ENCODE data around the gene PPM1D. TPM values are rescaled to one million over a fixed set of nuclear protein-coding genes. Genes with fewer than 3 reads are reported as not detected.

PPM1D gene
- polyA plus RNA-seq, 1 donor = 11.9 TPM

DNA sequence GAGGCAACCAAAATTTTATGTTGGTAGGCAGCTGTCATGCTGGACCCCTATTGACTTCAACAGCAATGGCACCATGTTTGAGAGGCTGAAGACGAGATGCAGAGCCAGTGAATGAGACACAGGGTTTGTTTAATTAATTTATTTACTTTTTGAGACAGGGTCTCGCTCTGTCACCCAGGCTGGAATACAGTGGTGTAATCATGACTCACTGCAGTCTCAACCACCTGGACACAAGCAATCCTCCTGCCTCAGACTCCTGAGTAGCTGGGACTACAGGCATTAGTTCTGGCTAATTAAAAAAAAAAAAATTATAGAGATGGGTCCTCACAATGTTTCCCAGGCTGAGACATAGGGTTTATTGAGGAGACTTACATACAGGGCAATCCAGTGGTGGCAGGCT, 36.2 kb upstream of the PPM1D start:
- Histone ChIP-seq H3K9me3 (ENCODE audit: control insufficient read depth, low read depth, low read length) (no peaks in the 10 kb centered on the region), H3K4me1 (ENCODE audit: control insufficient read depth, insufficient read depth, low read length) (no peaks in the 10 kb centered on the region), H3K27ac (ENCODE audit: low read length) (no peak overlapping the region), H3K36me3 (ENCODE audit: control insufficient read depth, insufficient read depth, low read length) (no peaks in the 10 kb centered on the region), H3K4me3 (ENCODE audit: low read length) (no peak overlapping the region), H3K27me3 (ENCODE audit: control insufficient read depth, insufficient read depth, low read length) (no peaks in the 10 kb centered on the region)
- no peak for DNase-seq
- WGBS (ENCODE audit: insufficient coverage, low lambda C conversion rate) = no CpG with 5 or more reads among the region's 2 CpGs

DNA sequence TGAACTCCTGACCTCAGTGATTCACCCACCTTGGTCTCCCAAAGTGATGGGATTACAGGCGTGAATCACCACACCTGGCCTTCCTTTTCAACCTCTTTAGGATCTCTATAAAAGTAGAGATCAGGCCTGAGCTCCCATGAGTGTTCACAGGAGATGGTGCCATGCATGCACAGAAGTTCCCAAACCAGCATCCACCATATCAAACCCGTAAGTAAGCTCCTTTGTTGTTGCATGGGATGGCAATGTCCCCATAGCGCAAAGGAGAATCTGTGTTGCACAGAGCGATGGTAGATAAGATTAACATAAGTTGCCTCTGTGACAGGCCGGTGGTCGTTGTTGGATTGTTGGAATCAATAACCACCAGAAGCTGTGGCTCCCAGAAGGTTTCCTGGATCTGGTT, 34.8 kb upstream of the PPM1D start:
- H3K27me3 ChIP-seq (ENCODE audit: control insufficient read depth, insufficient read depth, low read length) = no peaks in the 10 kb centered on the region
- H3K36me3 ChIP-seq (ENCODE audit: control insufficient read depth, insufficient read depth, low read length) = no peaks in the 10 kb centered on the region
- H3K4me1 ChIP-seq (ENCODE audit: control insufficient read depth, insufficient read depth, low read length) = no peaks in the 10 kb centered on the region
- DNase-seq = no peak
- no CpG with 5 or more reads among the region's 6 CpGs for WGBS (ENCODE audit: insufficient coverage, low lambda C conversion rate)
- H3K4me3 ChIP-seq (ENCODE audit: low read length) = no peak overlapping the region
- no peaks in the 10 kb centered on the region for H3K9me3 ChIP-seq (ENCODE audit: control insufficient read depth, low read depth, low read length)
- H3K27ac ChIP-seq (ENCODE audit: low read length) = no peak overlapping the region

DNA sequence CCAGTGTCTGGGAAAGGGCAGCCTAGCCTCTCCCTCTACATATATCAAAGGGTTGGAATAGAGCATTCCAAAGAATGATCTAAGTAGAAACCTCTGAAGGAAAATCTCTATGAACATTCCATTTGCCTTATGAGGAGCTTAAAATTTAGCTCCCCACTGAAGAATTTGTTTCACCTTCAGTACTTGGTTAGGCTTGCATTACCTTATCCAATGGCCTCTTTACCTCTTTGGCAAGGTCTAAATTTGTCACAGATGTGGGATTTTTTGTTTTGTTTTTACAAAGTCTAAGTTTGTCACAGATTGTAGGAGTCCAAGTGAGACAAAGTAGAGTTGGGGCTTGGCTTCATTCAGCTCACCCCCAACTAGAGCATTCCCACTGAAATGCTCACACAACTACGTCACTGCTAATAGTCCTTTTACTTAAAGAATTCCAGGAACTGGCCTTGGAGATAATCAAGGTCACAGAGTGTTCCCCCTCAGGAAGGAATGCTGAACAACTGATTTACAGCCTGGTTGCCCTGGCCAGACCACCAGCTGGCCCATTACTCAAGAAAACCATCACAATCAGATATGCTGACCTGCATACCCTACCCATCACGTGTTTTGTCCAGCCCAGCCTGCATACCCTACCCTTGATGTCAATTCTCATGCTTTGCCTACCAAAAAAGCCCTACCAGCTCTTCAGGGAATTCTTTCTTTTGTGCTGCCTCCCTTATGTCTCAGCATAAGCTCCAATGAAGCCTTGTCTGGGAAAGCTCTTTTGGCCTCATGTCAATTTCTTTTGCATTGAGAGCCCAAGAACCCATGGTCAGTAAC, 26.5 kb upstream of the PPM1D start:
- DNase-seq = no peak
- Histone ChIP-seq H3K9me3 (ENCODE audit: control insufficient read depth, low read depth, low read length) (no peaks in the 10 kb centered on the region), H3K4me1 (ENCODE audit: control insufficient read depth, insufficient read depth, low read length) (no peaks in the 10 kb centered on the region), H3K27me3 (ENCODE audit: control insufficient read depth, insufficient read depth, low read length) (no peaks in the 10 kb centered on the region), H3K27ac (ENCODE audit: low read length) (no peak overlapping the region), H3K4me3 (ENCODE audit: low read length) (no peak overlapping the region), H3K36me3 (ENCODE audit: control insufficient read depth, insufficient read depth, low read length) (no peaks in the 10 kb centered on the region)
- 40% methylated on average over 1 of the region's 2 CpGs for WGBS (ENCODE audit: insufficient coverage, low lambda C conversion rate)

DNA sequence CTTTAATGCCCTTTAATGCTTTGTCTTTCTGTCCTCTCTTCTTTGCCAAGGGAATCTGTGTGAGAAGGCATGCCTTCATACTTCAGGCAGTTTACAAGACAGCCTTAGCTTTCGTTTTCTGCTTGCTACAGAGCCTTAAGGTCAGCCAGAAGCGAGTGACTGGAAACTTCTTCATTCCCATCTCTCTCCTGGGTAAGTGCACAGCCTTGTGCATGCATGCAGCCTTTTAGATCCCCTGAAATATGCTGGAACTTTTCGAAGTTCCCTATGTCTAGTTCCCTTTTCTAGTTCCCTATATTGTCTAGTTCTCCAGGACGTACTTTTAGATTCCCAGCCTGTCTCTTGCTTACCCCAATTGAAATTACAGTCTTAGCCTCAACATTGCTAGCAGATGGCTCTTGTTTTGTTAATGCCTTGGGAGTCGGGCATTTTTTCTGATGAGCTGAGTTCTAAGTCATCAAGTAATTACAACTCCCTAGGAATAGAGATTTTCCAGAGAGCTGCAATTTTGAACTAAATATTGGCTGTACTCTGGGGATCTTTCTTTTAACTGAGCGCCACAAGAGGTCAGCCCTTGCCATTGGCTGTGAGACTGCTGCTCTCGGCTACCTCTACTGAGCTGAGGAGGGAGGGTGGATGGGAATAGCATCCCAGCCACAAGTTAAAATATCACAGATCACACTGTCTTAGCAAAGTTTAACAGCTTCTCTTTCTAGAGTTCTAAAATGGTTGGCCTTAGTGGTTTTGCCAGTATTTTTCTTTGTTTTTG, 22.7 kb upstream of the PPM1D start:
- no peaks in the 10 kb centered on the region for H3K36me3 ChIP-seq (ENCODE audit: control insufficient read depth, insufficient read depth, low read length)
- no peak overlapping the region for H3K4me3 ChIP-seq (ENCODE audit: low read length)
- no peaks in the 10 kb centered on the region for H3K4me1 ChIP-seq (ENCODE audit: control insufficient read depth, insufficient read depth, low read length)
- no peak overlapping the region for H3K27ac ChIP-seq (ENCODE audit: low read length)
- DNase-seq = peak in 1 of 2 donors; percentile 42
- WGBS (ENCODE audit: insufficient coverage, low lambda C conversion rate) = no CpG with 5 or more reads among the region's 7 CpGs
- no peaks in the 10 kb centered on the region for H3K9me3 ChIP-seq (ENCODE audit: control insufficient read depth, low read depth, low read length)
- H3K27me3 ChIP-seq (ENCODE audit: control insufficient read depth, insufficient read depth, low read length) = no peaks in the 10 kb centered on the region

DNA sequence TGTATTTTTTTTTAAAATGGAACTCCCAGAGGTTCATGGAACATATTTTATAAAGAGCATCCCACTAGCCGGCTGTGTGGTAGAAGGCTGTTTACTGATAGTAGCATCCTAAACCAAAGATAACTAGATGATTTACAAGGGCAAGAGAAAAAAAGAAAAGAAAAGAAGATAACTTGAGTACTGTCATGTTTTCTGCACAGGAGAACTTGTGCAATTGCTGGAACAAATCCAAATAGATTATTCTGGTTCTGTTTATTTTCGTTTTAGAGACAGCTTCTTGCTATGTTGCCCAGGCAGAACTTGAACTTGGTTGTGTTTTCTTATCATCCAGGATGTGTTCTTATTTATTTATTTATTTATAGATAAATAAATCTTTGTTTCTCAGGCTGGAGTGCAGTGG, 20.9 kb upstream of the PPM1D start:
- Histone ChIP-seq H3K4me1 (ENCODE audit: control insufficient read depth, insufficient read depth, low read length) (no peaks in the 10 kb centered on the region), H3K4me3 (ENCODE audit: low read length) (no peak overlapping the region), H3K36me3 (ENCODE audit: control insufficient read depth, insufficient read depth, low read length) (no peaks in the 10 kb centered on the region), H3K27me3 (ENCODE audit: control insufficient read depth, insufficient read depth, low read length) (no peaks in the 10 kb centered on the region), H3K9me3 (ENCODE audit: control insufficient read depth, low read depth, low read length) (no peaks in the 10 kb centered on the region), H3K27ac (ENCODE audit: low read length) (no peak overlapping the region)
- WGBS (ENCODE audit: insufficient coverage, low lambda C conversion rate) = no CpG with 5 or more reads among the region's 2 CpGs
- DNase-seq = no peak

DNA sequence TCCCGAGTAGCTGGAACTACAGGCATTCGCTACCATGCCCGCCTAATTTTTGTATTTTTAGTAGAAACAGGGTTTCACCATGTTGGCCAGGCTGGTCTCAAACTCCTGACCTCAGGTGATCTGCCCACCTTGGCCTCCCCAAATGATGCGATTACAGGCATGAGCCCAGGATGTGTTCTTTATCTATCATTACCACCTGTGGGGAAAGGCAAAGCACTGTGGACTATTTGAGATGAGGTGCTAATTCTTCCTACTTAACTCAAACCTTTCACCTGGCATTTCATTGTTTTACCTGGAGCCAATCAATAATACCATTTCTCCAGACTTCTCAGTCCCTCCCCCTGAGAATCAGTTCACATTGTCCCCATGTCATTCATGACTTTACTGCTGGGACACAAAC, 20.4 kb upstream of the PPM1D start:
- H3K27ac ChIP-seq (ENCODE audit: low read length) = no peak overlapping the region
- whole genome bisulfite sequencing (ENCODE audit: insufficient coverage, low lambda C conversion rate) = no CpG with 5 or more reads among the region's 4 CpGs
- H3K4me3 ChIP-seq (ENCODE audit: low read length) = no peak overlapping the region
- no peak for DNase-seq
- no peaks in the 10 kb centered on the region for H3K27me3 ChIP-seq (ENCODE audit: control insufficient read depth, insufficient read depth, low read length)
- no peaks in the 10 kb centered on the region for H3K36me3 ChIP-seq (ENCODE audit: control insufficient read depth, insufficient read depth, low read length)
- no peaks in the 10 kb centered on the region for H3K4me1 ChIP-seq (ENCODE audit: control insufficient read depth, insufficient read depth, low read length)
- H3K9me3 ChIP-seq (ENCODE audit: control insufficient read depth, low read depth, low read length) = no peaks in the 10 kb centered on the region

DNA sequence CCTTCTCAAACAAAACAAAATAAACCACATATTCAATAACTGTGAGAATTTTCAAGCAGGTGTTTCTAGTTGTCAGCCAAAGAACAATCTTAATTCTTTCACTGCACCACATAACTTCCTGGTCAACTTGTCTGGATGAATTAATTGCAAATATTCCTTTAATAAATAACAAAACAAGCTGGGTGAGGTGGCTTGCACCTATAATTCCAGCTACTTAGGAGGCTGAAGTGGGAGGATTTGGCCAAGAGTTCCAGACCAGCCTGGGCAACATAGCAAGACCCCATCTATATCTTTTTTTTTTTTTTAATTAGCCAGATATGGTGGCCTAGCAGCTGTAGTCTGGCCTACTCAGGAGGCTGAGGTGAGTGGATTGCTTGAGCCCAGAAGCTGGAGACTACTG, 17.0 kb upstream of the PPM1D start:
- Histone ChIP-seq H3K9me3 (ENCODE audit: control insufficient read depth, low read depth, low read length) (no peaks in the 10 kb centered on the region), H3K27me3 (ENCODE audit: control insufficient read depth, insufficient read depth, low read length) (no peaks in the 10 kb centered on the region), H3K27ac (ENCODE audit: low read length) (no peak overlapping the region), H3K36me3 (ENCODE audit: control insufficient read depth, insufficient read depth, low read length) (no peaks in the 10 kb centered on the region), H3K4me1 (ENCODE audit: control insufficient read depth, insufficient read depth, low read length) (no peaks in the 10 kb centered on the region), H3K4me3 (ENCODE audit: low read length) (no peak overlapping the region)
- DNase-seq = no peak

DNA sequence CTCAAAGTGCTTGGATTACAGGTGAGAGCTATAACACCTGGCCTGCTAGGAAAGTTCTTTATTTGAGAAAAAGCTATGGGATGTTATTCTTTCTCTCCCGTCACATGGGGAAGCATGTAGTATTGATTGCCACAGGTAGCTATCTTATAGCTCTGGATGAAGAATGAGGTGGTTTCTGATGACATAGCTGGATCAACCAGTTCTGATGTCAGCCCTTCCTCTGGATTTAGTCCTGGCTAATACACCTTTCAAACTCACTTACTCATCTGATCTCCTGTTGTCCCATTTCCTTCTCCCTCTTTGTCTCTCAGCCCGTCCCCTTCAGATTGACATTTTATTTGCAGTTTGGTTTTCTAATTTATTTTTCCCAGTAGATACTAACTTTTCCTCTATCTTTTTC, 14.1 kb upstream of the PPM1D start:
- H3K4me1 ChIP-seq (ENCODE audit: control insufficient read depth, insufficient read depth, low read length) = no peaks in the 10 kb centered on the region
- no peak overlapping the region for H3K27ac ChIP-seq (ENCODE audit: low read length)
- H3K4me3 ChIP-seq (ENCODE audit: low read length) = no peak overlapping the region
- H3K36me3 ChIP-seq (ENCODE audit: control insufficient read depth, insufficient read depth, low read length) = no peaks in the 10 kb centered on the region
- H3K9me3 ChIP-seq (ENCODE audit: control insufficient read depth, low read depth, low read length) = no peaks in the 10 kb centered on the region
- 100% methylated on average over 1 of the region's 2 CpGs for WGBS (ENCODE audit: insufficient coverage, low lambda C conversion rate)
- no peaks in the 10 kb centered on the region for H3K27me3 ChIP-seq (ENCODE audit: control insufficient read depth, insufficient read depth, low read length)
- no peak for DNase-seq

DNA sequence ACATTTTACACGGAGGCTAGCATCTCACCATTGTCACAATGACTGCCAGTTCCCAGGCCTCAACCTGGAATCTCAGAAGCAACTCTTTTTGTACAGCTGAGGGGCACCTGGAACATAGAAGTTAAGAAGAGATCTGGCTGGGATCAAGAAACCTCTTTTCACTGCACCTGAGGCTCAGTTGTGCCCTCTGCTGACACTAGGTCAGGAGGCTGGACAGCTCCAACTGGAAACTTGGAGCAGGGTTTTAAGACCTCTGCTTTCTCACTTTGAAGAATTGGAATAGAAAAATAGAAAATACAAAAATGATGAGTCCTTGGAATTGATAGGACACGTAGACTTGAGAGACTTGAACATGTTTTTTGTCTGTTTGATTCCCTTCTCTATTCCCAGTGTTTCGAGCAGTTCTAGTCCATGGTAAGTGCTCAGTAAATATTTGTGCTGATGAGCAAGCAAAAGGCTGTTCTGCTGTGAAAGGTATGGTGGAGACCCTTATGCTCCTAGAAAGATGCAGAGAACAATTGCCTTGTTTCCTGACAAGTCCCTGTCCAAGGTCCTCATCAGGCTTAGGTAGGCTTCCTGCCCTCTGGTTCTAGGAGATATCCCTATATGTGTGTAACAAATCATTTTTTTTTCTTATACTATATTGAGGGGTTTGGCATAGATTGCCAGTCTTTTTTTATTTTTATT, 13.6 kb upstream of the PPM1D start:
- no peaks in the 10 kb centered on the region for H3K36me3 ChIP-seq (ENCODE audit: control insufficient read depth, insufficient read depth, low read length)
- WGBS (ENCODE audit: insufficient coverage, low lambda C conversion rate) = 67% methylated on average over 1 of the region's 3 CpGs
- no peaks in the 10 kb centered on the region for H3K4me1 ChIP-seq (ENCODE audit: control insufficient read depth, insufficient read depth, low read length)
- peak in 1 of 2 donors; percentile 5 for DNase-seq
- no peaks in the 10 kb centered on the region for H3K27me3 ChIP-seq (ENCODE audit: control insufficient read depth, insufficient read depth, low read length)
- no peak overlapping the region for H3K27ac ChIP-seq (ENCODE audit: low read length)
- H3K9me3 ChIP-seq (ENCODE audit: control insufficient read depth, low read depth, low read length) = no peaks in the 10 kb centered on the region
- H3K4me3 ChIP-seq (ENCODE audit: low read length) = no peak overlapping the region

DNA sequence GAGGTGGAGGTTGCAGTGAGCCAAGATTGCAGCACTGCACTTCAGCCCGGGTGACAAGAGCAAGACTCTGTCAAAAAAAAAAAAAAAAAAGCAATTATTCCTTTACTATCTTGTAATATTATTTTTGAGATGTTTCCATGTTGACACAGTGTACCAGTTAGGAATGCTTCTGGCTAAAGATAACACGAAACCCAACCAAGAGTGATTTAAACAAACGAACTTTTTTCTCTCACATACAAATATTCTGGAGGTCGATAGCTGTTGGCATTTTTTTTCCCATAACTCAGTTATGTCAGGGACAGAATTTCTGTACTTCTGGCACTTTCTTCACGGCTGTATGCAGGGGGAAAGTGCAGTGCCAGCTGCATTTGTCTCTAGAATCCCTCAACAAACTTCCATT, 9.9 kb upstream of the PPM1D start:
- WGBS (ENCODE audit: insufficient coverage, low lambda C conversion rate) = no CpG with 5 or more reads among the region's 5 CpGs
- Histone ChIP-seq H3K36me3 (ENCODE audit: control insufficient read depth, insufficient read depth, low read length) (no peaks in the 10 kb centered on the region), H3K27me3 (ENCODE audit: control insufficient read depth, insufficient read depth, low read length) (no peaks in the 10 kb centered on the region), H3K4me3 (ENCODE audit: low read length) (no peak overlapping the region), H3K27ac (ENCODE audit: low read length) (no peak overlapping the region), H3K4me1 (ENCODE audit: control insufficient read depth, insufficient read depth, low read length) (no peaks in the 10 kb centered on the region), H3K9me3 (ENCODE audit: control insufficient read depth, low read depth, low read length) (no peaks in the 10 kb centered on the region)
- no peak for DNase-seq

Measured in large intestine (tissue), 3 donors.